GM15510 (cell line): ENCODE measurements around the gene ADAMTS15.

ENCODE experiments used
- POLR2A ChIP-seq: IDR thresholded peaks from 3 replicates; pipeline ENCODE4 v1.6.1; 2011; ENCODE audit warnings: borderline replicate concordance; ENCODE audit not compliant: insufficient read length; ENCODE audit errors: extremely low read depth

The ADAMTS15 gene

DNA sequence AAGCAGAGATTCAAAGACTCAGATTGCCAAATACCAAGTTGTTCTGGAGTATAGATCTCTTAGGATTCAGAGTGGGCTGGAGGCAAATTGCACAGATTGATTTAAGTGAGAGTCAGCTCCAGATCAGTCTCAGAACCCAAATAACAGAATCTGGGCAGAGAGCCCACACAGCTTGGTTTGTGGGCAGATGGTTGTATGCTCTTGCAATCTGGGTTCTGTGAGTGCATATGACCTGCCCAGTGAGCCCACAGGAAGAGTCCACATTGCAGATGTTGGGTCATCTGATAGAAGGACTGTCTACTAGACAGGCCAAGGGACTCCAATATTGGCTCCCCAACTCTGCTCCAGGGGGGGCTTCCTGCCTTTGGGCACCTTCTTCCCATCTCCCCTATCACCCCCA lies 65.9 kb downstream of the ADAMTS15 start:
- TF ChIP-seq POLR2A: no peak

DNA sequence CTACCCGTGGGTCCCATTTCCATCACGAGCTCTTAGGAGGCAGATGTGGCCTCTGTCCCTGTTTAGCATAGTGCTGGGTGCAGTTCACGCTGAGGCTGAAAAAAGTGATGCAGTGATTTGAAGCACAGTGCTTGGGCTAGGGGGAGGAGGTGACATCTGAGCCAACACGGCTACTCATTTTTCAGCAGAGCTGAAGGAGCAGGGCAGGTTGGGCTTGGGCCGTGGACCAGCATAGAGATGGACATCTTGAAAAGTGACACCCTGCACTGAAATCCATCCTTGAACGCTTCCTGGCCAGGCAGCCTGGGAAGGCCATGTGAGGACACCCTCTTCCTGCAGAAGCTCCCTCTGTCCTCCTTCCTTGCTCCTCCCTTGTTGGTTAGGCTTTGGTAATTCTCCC lies 66.4 kb downstream of the ADAMTS15 start:
- no peak for TF ChIP-seq POLR2A

DNA sequence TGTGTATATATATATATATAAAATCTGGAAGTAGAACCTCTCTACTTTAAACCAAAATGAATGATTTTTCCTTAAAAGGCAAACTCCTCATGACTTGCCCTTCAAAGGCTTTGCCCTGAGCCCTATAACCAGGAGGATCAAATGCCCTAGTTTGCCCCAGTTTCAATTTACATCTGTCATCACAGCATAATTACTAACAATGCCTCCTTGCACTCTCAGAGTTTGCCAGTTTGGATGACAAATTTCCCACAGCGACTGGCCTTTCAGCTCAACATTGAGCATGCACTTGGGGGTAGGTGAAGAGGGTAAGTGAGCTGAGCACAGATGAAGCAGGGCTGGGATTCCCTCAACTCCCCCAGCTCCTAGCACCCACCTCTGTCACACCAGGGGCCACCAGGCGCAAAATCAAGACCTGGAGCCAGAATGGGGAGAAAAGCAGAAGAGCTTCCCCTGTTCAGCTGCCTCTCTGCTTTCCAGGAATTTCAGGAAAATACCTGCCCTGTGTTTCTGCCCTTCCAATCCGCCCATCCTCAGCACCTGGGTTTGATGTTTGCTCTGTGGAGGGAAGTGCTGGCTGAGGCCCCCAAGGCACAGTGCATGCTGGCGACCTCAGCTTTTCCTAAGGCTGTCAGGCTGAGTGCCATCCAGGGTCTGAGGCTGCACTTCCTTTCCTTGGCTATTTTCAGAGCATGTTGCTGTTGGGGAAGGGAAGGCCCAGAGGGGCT lies 67.5 kb downstream of the ADAMTS15 start:
- TF ChIP-seq POLR2A: no peak

DNA sequence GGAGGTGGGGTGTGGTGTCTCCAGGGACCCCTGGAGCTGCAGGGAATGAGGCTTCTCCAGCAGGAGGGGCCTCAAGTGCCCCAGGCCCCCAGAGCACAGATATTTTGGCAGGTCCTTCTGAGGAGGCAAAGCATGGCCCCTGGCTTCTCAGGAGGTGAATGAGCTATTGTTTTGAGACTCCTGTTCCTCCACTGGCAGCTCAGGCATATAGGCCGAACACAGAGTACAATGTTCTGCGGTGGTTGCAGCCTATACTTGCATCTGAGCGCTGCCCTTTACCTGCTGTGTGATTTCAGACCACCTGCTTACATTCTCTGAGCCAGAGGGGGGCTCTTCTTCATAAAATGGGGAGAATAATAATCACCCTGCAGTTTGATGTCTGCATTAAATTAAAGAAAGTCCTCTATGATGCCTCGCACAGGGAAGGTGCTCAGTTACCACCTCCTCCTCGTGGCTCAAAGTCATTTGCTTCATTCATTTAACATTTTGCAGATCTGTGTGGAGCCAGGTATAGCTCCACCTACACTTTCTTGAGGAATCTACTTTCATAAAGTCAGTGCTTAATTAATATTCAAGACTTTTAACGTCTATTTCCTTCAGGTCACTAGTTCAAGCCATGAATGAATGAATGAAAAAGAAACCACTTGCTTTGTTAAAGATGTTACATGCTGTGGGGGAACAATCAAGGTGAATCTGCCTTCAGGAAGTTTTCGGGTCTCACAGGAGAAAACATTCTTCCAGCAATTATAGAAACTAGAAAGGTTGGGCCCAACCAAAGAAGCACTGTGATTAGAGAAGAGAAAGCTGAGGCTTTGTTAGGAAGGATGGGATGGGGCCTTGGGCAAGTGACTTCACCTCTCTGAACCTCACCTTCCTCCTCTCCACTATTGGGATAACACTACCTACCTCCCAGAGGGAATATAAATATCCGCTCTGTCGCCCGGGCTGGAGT lies 68.4 kb downstream of the ADAMTS15 start:
- TF ChIP-seq POLR2A: no peak

DNA sequence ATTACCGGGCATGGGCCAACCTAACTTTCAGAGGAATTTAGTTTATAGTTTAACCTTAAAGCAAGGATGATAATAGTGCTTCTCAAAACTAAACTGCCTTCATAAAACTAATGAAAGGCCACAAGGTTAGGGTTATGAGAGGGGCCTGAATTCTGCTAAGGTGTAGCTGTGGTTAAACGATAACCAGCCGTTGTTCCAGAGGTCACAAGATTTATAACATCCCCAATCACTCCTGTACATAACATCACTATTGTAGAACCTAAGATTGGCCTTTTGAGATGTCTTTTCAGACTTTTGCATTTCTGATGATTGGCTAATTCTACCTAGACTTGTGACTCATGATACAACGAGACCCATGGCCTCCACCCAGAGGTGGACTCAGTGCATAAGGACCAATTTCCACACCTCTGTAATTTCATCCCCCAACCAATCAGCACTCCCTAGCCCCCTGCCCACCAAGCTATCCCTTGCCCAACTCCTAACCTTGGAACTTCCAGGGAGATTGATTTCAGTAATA lies 69.8 kb downstream of the ADAMTS15 start:
- no peak for TF ChIP-seq POLR2A

DNA sequence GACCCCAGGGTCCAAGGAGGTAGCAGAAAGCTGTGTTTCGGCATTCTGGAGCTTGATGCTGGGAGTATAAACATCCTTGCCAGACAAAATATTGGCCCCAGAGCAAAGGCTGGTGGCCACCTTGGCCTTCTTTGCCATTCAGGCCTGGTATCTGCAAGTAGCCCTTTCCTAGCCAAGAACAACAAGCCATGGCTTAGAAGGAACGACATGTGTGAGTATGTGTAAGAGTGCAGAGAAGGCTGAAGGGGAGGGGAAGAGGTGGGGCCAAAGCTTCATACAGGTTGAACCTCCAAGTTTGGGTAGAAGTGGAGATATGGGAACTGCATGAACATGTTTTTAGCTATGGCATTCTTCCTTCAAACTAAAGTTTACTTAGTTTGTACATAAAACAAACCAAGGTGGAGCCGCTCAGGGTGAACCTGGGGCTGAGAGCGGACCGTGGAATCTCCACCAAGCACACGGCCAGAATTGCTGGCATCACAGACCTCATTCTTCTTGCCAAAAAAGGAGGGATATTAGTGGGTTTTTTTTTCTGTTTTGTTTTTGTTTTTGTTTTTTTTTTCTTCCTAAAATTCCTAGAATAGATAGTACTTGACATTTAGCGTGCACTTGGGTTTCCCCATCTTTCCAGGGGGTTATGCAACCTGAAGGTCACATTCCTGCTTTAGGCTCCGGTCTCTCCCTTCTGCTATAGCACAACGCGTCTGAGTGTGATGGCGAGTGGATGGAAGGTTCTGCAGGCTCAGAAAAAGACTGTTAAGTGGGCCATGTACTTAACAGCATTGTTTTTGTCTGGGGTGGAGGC lies 70.9 kb downstream of the ADAMTS15 start:
- no peak for TF ChIP-seq POLR2A

DNA sequence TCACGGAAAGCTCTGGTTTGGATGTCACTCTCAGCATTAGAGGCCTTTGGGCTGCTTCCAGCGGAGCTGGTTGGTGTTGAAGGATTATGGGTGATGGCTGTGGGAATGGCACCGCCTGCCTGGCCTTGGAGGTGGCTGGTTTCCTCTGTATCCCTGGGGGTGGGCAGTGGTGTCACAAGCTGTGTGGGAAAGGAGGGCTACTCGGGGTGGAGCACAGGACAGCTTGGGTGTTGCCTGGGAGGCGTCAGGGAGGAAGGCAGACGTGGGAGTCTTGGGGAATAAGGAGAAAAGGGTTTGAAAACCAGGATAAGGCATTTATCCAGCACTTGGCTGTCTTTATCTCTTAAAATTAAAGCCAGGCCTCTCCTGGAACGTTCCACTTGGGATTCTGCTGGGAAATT lies 71.8 kb downstream of the ADAMTS15 start:
- no peak for TF ChIP-seq POLR2A

DNA sequence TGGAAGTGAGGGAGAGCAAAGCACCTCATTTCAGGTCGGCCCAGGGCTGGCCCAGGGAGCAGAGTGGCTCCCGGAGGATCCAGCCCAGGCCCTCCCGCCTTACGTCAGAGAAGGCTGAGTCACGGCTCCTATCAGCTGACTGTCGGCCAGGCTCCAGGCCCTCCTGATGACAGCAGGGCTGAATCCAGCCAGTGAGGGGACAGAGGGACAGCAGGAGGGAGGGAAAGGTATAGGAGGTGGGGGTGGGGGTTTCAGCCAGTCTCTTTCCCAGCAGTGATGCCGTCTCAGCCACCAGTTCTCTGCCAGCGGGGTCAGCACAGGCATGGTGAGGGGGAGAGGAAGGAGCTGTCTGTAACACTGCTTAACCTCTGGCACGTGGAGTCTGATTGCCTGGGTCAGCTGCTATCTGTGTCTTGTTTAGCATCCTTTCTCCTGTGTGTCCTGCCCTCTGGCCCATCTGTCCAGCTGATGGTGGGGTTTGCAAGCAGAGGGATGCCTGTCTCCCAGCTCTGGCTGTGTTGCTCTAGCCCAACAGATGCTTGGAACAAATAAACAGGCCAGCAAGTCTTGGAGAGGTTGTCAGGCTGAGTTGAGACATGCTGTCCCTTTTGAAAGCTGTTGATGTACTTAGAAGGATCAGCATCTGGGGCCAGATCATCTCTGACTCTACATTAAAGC lies 74.0 kb downstream of the ADAMTS15 start:
- TF ChIP-seq POLR2A: no peak

DNA sequence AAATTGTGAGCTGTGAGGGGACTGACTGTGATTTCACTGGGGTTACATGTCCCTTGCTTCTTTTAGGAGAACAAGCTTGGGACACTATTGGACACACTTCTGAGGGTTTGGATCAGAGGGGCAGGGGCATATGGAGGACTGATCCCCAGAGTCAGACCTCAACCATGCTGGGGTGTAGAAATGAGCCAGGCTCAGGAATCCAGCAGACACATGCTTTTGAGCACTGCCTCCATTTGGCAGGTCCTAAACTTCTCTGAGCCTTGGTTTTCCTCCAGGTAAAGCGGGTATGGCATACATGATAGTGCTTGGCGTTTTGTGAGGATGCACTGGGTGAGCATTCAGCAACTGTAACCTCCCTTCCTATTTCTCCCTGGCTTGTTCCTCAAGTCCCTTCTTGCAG lies 74.7 kb downstream of the ADAMTS15 start:
- TF ChIP-seq POLR2A: no peak

DNA sequence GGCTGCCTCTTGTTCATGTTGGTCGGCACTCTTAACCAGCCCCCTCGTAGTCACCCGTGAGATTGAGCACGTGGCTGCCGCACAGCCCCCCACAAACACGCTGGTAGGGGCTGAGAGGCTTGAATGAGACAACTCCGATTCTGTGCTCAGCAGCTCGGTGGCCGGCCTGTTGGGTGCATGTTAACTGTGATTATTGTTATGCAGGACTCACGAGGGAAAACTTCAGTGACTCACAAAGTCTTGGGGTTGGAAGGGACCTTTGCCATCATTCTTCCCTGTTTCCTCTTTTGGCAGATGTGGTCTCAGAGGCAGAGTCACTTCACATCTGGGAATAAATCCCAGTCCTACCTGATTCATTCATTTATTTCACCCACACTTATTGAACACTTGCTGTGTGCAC lies 75.2 kb downstream of the ADAMTS15 start:
- no peak for TF ChIP-seq POLR2A

DNA sequence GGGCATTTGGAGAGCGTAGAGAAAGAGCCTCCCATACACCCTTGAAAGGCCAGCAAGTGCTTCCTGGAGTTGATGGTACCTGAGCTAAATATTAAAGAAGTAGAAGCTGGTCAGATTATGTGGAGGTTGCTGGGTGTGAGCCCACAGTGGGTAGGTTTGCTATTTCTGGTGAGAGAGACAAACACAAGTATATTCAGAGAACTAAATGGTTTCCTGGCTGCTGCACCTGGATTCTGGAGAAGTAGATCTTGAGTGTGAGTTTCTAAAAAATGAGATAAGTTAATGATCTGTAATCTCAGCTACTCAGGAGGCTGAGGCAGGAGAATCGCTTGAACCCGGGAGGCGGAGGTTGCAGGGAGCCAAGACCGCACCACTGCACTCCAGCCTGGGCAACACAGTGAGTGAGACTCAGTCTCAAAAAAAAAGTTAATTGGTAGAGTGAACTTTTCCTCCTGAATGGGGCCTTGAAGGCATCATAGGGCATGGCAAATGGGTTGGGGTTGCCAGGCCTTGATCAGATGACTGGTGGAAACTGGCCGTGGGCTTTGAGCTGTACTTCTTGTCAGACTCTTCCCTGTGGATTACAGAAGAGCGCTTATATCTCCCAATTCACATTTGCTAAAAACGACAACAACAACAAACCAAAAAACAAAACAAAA lies 75.8 kb downstream of the ADAMTS15 start:
- no peak for TF ChIP-seq POLR2A

DNA sequence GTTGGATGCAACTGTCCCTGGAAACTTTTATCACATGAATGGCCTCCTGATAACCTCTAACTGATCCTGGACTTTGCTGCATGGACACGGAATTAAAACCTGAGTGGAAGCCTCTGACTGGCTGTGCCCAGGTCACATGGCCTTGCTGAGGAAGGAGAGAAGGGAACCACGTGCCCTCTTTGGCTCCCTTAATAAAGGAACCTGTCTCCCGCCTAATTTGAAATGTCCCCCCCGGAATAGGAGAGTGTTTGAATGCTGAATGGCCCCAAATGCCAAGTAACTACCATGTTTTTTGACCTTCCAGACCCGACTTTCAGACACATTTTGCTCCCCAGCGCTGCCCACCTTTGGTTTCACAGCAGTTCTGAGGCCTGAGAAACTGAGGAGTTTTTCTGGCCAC lies 76.9 kb downstream of the ADAMTS15 start:
- no peak for TF ChIP-seq POLR2A
